Stomach smooth muscle (tissue), 2 donors: ENCODE measurements around the gene LRRFIP2.
"Not testable (repeated sequence)": the region's sequence is repeated elsewhere in the genome, so short reads cannot be mapped to it uniquely, and the experiment has no call there.

Experiments
- H3K27ac ChIP-seq: one replicate; pipeline ENCODE4 v1.7.0; 2013; ENCODE audit warnings: mild to moderate bottlenecking, low read length, inconsistent platforms
- H3K27me3 ChIP-seq, 2 donors: one replicate each; pipeline ENCODE4 v1.7.0; 2013; ENCODE audit warnings: low read length in 2 of 2; ENCODE audit not compliant: insufficient read depth in 2 of 2, control insufficient read depth in 1 of 2
- H3K36me3 ChIP-seq, 2 donors: one replicate each; pipeline ENCODE4 v1.7.0; 2013; ENCODE audit warnings: low read length in 2 of 2; ENCODE audit not compliant: control insufficient read depth in 2 of 2, insufficient read depth in 2 of 2
- H3K4me1 ChIP-seq: one replicate; pipeline ENCODE4 v1.7.0; 2013; ENCODE audit warnings: low read length; ENCODE audit not compliant: control insufficient read depth, insufficient read depth
- H3K4me3 ChIP-seq, 2 donors: one replicate each; pipeline ENCODE4 v1.7.0; 2013; ENCODE audit warnings: low read length in 2 of 2
- H3K9ac ChIP-seq, 2 donors: one replicate each; pipeline ENCODE4 v1.7.0; 2013; ENCODE audit warnings: low read length in 2 of 2, mild to moderate bottlenecking in 1 of 2
- H3K9me3 ChIP-seq, 2 donors: one replicate each; pipeline ENCODE4 v1.7.0; 2013; ENCODE audit warnings: low read length in 2 of 2; ENCODE audit not compliant: control insufficient read depth in 2 of 2
- donor health status: healthy.
- donor health status: Pancreatic carcinoma.

The LRRFIP2 gene

DNA sequence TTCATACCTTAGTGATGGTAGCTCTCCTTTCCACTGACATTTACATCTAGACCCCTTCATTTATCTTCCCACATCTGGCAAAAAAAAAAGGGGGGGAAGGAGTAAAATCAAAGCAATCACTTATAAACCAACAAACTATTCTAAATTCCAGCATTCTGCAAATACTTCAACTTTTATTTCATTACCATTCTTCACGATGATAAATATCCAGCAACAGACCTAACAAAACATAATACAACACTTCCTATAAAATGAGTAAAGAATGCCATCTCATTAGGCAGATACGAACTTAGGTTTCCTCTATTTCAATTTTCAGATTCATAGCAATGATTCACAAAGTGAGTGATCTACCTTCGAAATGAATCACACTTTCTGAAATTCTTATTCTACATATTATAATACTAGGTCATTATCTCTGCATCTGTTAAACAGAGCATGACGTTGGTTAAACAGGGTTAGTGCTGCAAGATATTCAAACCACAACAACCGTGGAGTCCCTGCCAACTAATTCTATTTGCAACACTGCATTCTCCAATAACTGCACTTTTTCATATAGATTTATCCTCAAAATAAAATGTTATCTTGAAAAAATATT lies at the start of gene LRRFIP2:
Gene LRRFIP2 (minus strand): TSS at position 51 of the 595 bp plus-strand sequence. CDS start 25,599 bp downstream, outside the sequence.
- Histone ChIP-seq H3K4me1 (peaks cover 14% of the 10 kb centered on the region), H3K9me3 (no peaks in the 10 kb centered on the region), H3K27ac (peak within 1 kb of the TSS; percentile 76)

DNA sequence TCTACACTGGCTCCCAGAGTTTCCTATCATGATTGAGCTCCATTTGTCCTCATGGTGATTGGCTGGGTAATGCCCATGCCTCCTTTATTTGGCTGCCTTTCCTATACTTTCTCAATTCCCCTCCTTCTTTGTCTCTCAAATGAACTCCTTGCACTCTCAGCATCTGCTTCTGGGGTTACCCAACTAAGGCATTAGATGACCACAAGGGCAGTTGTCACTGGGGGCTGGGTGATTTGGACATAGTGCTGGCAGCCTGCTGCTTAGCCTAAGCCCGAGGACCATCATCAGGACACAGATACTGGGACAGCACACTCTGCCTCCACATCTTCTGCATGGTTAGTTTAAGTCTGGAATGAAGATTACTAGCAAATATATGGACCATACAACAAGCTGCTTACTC lies 49.2 kb upstream of the LRRFIP2 start:
- no peaks in the 10 kb centered on the region for H3K36me3 ChIP-seq
- no peak overlapping the region for H3K27ac ChIP-seq
- H3K4me1 ChIP-seq = no peaks in the 10 kb centered on the region
- H3K9me3 ChIP-seq = no peaks in the 10 kb centered on the region
- H3K4me3 ChIP-seq = no peak overlapping the region
- H3K27me3 ChIP-seq = peaks cover 0 to 7% of the 10 kb centered on the region in 2 donors
- H3K9ac ChIP-seq = no peak overlapping the region

More for the DNA sequence above, at the start of gene LRRFIP2:
- Histone ChIP-seq H3K36me3 (no peaks in the 10 kb centered on the region), H3K9ac (peak within 1 kb of the TSS; percentile 80 to 91), H3K4me3 (peak within 1 kb of the TSS; percentile 88 to 99), H3K27me3 (no peaks in the 10 kb centered on the region)

- no peak overlapping the region for H3K27ac ChIP-seq
- H3K36me3 ChIP-seq = no peaks in the 10 kb centered on the region
- no peaks in the 10 kb centered on the region for H3K9me3 ChIP-seq
Measured at GRCh38 chr3:37223141-37223558, 48.8 kb upstream of the LRRFIP2 start.

GRCh38 chr3:37222542-37222941 lies 48.2 kb upstream of the LRRFIP2 start:
- H3K9me3 ChIP-seq, H3K36me3 ChIP-seq, H3K9ac ChIP-seq, H3K4me3 ChIP-seq, H3K27me3 ChIP-seq, H3K4me1 ChIP-seq, H3K27ac ChIP-seq: not testable (repeated sequence)

More at GRCh38 chr3:37223141-37223558, 48.8 kb upstream of the LRRFIP2 start:
- H3K4me1 ChIP-seq = no peaks in the 10 kb centered on the region
- H3K4me3 ChIP-seq = no peak overlapping the region
- peaks cover 0 to 7% of the 10 kb centered on the region in 2 donors for H3K27me3 ChIP-seq
- H3K9ac ChIP-seq = no peak overlapping the region

DNA sequence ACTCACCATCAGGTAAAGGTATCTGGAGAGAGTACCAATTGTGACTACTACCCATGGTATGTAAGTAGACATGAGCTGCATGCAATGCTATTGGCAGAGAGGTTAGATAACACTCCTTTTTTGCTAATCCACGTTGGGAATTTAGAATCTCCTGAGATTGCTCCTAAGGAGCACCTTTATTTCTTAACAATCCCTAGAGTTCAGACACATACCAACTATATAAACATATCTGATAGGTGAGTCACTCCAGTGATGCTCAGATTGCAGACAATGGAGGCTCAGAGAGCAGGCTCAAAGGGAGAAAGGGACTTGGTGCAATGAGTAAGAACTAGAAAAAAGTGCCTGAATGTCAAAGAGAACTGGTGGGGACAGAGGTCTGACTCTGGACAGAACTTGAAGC lies 47.0 kb upstream of the LRRFIP2 start:
- Histone ChIP-seq H3K9ac (no peak overlapping the region), H3K4me3 (no peak overlapping the region), H3K36me3 (no peaks in the 10 kb centered on the region), H3K4me1 (no peaks in the 10 kb centered on the region), H3K9me3 (no peaks in the 10 kb centered on the region), H3K27ac (no peak overlapping the region), H3K27me3 (peaks cover 0 to 2% of the 10 kb centered on the region in 2 donors)

- no peaks in the 10 kb centered on the region for H3K27me3 ChIP-seq
- no peaks in the 10 kb centered on the region for H3K4me1 ChIP-seq
- no peak overlapping the region for H3K9ac ChIP-seq
- H3K4me3 ChIP-seq = no peak overlapping the region
- no peaks in the 10 kb centered on the region for H3K36me3 ChIP-seq
- H3K9me3 ChIP-seq = no peaks in the 10 kb centered on the region
- no peak overlapping the region for H3K27ac ChIP-seq
Measured at GRCh38 chr3:37219266-37219665, 44.9 kb upstream of the LRRFIP2 start.

DNA sequence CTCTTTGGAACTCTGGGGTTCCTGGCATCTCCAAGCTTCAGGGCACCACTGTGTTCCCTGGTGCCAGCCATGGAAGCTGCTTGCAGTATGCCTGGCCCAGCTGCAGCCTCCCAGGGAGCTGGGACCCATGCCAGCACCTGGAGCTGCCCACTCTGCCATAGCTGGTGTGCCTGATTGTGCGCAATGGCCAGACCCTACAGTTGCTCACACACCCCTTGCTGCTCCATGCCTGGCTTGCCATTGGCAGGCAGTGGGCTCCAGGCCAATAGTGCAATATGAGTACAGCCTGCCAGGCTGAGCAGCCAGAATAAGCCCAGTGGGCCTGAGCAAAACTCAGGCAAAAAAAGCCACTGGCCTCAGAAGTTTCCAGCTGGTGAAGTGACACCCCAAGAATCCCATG lies 43.8 kb upstream of the LRRFIP2 start:
- H3K9ac ChIP-seq = no peak overlapping the region
- no peaks in the 10 kb centered on the region for H3K9me3 ChIP-seq
- peaks cover 2% of the 10 kb centered on the region for H3K4me1 ChIP-seq
- no peaks in the 10 kb centered on the region for H3K27me3 ChIP-seq
- H3K4me3 ChIP-seq = no peak overlapping the region
- H3K36me3 ChIP-seq = no peaks in the 10 kb centered on the region
- H3K27ac ChIP-seq = no peak overlapping the region

- Histone ChIP-seq H3K27ac (no peak overlapping the region), H3K9me3 (no peaks in the 10 kb centered on the region), H3K4me1 (peaks cover 3% of the 10 kb centered on the region), H3K9ac (no peak overlapping the region), H3K27me3 (no peaks in the 10 kb centered on the region), H3K4me3 (no peak overlapping the region), H3K36me3 (no peaks in the 10 kb centered on the region)
Measured at GRCh38 chr3:37217098-37217849, 42.9 kb upstream of the LRRFIP2 start.

DNA sequence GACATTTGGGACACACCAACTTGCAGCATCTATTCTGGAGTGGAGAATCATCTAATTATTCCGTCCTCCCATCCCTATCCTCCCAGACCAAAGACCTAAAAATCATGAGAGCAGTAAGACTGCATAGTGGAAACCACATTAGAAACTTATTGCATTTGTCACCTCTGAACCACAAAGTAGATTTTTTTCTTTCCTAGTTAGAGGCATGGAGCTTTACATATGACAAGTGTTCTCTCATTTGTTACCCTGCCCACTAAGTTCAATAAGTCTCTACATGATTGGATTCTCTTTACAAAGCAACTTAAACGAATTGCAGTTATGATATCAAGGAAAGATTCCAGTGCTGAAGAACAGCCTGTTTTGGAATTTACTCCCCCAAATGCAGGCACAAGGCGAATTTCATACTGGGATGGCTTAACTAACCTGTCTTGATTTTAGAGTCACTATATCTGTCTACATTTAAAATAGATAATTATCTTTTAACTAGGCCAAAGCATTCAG lies 42.3 kb upstream of the LRRFIP2 start:
- Histone ChIP-seq H3K4me3 (no peak overlapping the region), H3K9ac (no peak overlapping the region), H3K4me1 (peaks cover 3% of the 10 kb centered on the region), H3K36me3 (no peaks in the 10 kb centered on the region), H3K27ac (no peak overlapping the region), H3K9me3 (peaks cover 0 to 2% of the 10 kb centered on the region in 2 donors), H3K27me3 (no peaks in the 10 kb centered on the region)

DNA sequence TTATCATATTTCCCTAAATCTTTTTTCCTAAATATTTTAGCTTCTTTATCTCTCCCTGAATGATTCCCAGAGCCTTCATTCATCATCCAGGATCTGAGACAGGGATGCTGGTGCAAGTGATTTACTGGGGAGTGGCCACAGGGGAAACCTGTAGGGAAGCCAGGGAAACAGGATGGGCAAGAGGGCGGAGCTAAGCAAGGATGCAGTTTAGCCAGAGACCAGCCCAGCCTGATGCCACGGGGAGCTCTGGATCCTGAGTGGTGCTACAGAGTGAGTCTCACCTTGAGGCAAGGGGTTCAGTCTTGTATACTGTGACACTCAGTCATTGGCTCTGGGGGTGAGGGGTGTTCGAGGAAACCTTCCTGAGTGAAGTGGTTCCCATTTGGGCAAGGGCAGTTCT lies 39.7 kb upstream of the LRRFIP2 start:
- Histone ChIP-seq H3K9me3 (peaks cover 0 to 4% of the 10 kb centered on the region in 2 donors), H3K4me3 (no peak overlapping the region), H3K27ac (no peak overlapping the region), H3K4me1 (peaks cover 3% of the 10 kb centered on the region), H3K9ac (no peak overlapping the region), H3K36me3 (no peaks in the 10 kb centered on the region), H3K27me3 (no peaks in the 10 kb centered on the region)

DNA sequence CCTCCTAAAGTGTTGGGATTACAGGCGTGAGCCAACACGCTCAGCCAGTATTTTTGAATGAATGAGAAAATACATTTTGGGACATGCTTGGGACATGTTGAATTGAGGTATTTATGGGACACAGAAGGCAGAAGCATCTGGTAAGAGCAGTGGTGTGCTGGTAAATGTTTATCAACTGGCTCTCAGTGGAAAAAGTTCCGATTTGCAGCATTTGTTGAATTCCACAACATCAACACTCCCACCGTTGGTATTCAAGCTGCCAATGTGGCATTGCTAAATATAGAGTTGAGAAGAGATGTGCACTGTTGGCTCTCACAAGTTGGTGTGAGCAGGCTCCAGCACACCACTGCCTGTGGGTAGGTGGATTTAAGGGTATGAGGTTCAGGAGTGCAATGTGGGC lies 35.8 kb upstream of the LRRFIP2 start:
- Histone ChIP-seq H3K27ac (no peak overlapping the region), H3K9ac (no peak overlapping the region), H3K4me3 (no peak overlapping the region), H3K27me3 (no peaks in the 10 kb centered on the region), H3K4me1 (peaks cover 5% of the 10 kb centered on the region), H3K9me3 (peaks cover 0 to 4% of the 10 kb centered on the region in 2 donors), H3K36me3 (no peaks in the 10 kb centered on the region)
